HL-60 (cell line): ENCODE data around the gene TMEM151B.

Source experiments
- CTCF ChIP-seq: IDR thresholded peaks from one replicate; pipeline ENCODE4 v1.5.1; 2011; ENCODE audit warnings: low read length, control low read depth, inconsistent platforms; ENCODE audit not compliant: insufficient read depth
- GABPA ChIP-seq: IDR thresholded peaks from 2 replicates; pipeline ENCODE4 v1.6.1; 2012; ENCODE audit warnings: low read depth
- POLR2AphosphoS5 ChIP-seq: IDR thresholded peaks from 2 replicates; pipeline ENCODE4 v1.6.1; 2012; ENCODE audit warnings: low read depth

GRCh38 chr6:44261581-44261980 lies 8.7 kb upstream of the TMEM151B start:
- TF ChIP-seq CTCF = no peak
- no peak for TF ChIP-seq GABPA
- no peak for TF ChIP-seq POLR2AphosphoS5
